Measurements from ENCODE around the gene C1orf167. TPM values are rescaled to one million over a fixed set of nuclear protein-coding genes. Genes with fewer than 3 reads are reported as not detected.
"Not testable (repeated sequence)": the region's sequence is repeated elsewhere in the genome, so short reads cannot be mapped to it uniquely, and the experiment has no call there.

C1orf167 gene
- total RNA-seq, 1 donor from 2014 or later, result 0.68 TPM

GRCh38 chr1:11800756-11801433 is 38.9 kb downstream of the C1orf167 start:
- no peak for DNase-seq (ENCODE audit: low spot score)

- DNase-seq (ENCODE audit: low spot score), result peak; percentile 64
Measured at GRCh38 chr1:11802616-11802972, 40.6 kb downstream of the C1orf167 start.

- peak; percentile 95 for DNase-seq (ENCODE audit: low spot score)
Measured at GRCh38 chr1:11802973-11803885, 41.2 kb downstream of the C1orf167 start.

GRCh38 chr1:11803924-11804665 is 42.1 kb downstream of the C1orf167 start:
- DNase-seq (ENCODE audit: low spot score), result not testable (repeated sequence)

GRCh38 chr1:11804666-11805421 is 42.9 kb downstream of the C1orf167 start:
- DNase-seq (ENCODE audit: low spot score), result peak; percentile 74

GRCh38 chr1:11805422-11806306 is 43.7 kb downstream of the C1orf167 start, which contains the start of the genes CLCN6 and MTHFR:
CLCN6 (plus strand) TSS chr1:11806191; CDS start chr1:11806263, 72 bp downstream.
MTHFR (minus strand) TSS chr1:11805964; CDS start chr1:11803116, 2,848 bp downstream.
- peak; percentile 100 for DNase-seq (ENCODE audit: low spot score)

GRCh38 chr1:11806307-11806936 is 44.4 kb downstream of the C1orf167 start:
- no peak for DNase-seq (ENCODE audit: low spot score)

GRCh38 chr1:11807133-11807532 is 45.1 kb downstream of the C1orf167 start:
- no peak for DNase-seq (ENCODE audit: low spot score)

GRCh38 chr1:11813021-11813420 is 51.0 kb downstream of the C1orf167 start:
- DNase-seq (ENCODE audit: low spot score), result no peak

GRCh38 chr1:11817192-11817591 is 55.2 kb downstream of the C1orf167 start:
- DNase-seq (ENCODE audit: low spot score), result no peak

- no peak for DNase-seq (ENCODE audit: low spot score)
Measured at GRCh38 chr1:11822091-11822490, 60.1 kb downstream of the C1orf167 start.

- DNase-seq (ENCODE audit: low spot score), result no peak
Measured at GRCh38 chr1:11823366-11824137, 61.6 kb downstream of the C1orf167 start.

- no peak for DNase-seq (ENCODE audit: low spot score)
Measured at GRCh38 chr1:11825131-11825530, 63.1 kb downstream of the C1orf167 start.

GRCh38 chr1:11826946-11827345 is 65.0 kb downstream of the C1orf167 start:
- no peak for DNase-seq (ENCODE audit: low spot score)

- DNase-seq (ENCODE audit: low spot score), result no peak
Measured at GRCh38 chr1:11828511-11828910, 66.5 kb downstream of the C1orf167 start.

- no peak for DNase-seq (ENCODE audit: low spot score)
Measured at GRCh38 chr1:11831945-11832725, 70.1 kb downstream of the C1orf167 start.

GRCh38 chr1:11833497-11833896 is 71.5 kb downstream of the C1orf167 start:
- no peak for DNase-seq (ENCODE audit: low spot score)

- no peak for DNase-seq (ENCODE audit: low spot score)
Measured at GRCh38 chr1:11833900-11834299, 71.9 kb downstream of the C1orf167 start.

All from ureter (tissue), 1 donor.